GM19372 (cell line): ENCODE results near the gene PIP4K2C.
"Not testable (repeated sequence)": the region's sequence is repeated elsewhere in the genome, so short reads cannot be mapped to it uniquely, and the experiment has no call there.

Source experiments
- ATAC-seq: cut with Tn5 transposase; IDR thresholded peaks from one replicate; pipeline ENCODE4 v1.9.1; 2021; ENCODE audit warnings: mild to moderate bottlenecking, low read depth, moderate library complexity; ENCODE audit not compliant: unreplicated experiment

PIP4K2C gene

DNA sequence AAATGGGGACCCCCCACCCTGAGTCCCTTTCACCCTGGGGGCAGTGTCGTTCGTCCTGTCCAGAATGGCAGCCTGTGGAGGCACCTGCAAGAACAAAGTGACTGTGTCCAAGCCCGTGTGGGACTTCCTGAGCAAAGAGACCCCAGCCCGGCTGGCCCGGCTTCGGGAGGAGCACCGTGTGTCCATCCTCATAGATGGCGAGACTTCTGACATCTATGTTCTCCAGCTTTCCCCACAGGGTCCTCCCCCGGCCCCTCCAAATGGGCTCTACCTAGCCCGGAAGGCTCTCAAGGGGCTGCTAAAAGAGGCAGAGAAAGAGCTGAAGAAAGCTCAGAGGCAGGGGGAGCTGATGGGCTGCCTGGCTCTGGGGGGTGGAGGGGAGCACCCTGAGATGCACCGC lies 15.8 kb downstream of the PIP4K2C start:
- no peak for ATAC-seq

DNA sequence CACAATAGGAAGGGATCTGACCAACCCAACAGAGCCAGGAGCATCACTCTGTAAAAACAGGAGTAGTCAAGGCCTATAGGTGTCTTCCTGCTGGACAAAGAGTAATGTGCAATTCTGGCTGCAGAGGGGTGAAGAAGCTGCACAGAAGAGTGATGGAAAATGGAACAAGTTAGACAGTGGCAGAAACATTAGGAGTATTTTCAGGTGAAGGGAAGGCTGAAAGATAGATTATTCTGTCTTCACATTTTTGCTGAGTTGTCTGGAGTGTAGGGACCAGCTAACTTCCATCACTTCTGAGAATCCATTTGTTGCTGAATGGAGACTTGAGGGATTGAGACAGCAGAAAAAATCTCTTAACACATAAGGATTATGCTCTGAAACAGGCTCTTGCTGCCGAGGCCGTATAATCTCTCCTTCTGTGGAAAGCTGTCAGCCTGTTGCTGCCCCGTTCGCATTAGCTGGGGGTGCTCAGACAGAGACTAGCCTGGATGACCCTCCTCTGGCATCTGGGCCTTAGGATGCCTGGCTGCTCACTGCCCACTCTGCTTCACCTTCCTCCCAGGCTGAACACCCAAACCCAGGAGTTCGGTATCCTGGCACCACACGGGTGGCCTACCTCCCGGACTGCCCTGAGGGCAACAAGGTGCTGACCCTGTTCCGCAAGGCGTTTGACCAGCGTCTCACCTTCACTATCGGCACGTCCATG lies 17.1 kb downstream of the PIP4K2C start:
- no peak for ATAC-seq

DNA sequence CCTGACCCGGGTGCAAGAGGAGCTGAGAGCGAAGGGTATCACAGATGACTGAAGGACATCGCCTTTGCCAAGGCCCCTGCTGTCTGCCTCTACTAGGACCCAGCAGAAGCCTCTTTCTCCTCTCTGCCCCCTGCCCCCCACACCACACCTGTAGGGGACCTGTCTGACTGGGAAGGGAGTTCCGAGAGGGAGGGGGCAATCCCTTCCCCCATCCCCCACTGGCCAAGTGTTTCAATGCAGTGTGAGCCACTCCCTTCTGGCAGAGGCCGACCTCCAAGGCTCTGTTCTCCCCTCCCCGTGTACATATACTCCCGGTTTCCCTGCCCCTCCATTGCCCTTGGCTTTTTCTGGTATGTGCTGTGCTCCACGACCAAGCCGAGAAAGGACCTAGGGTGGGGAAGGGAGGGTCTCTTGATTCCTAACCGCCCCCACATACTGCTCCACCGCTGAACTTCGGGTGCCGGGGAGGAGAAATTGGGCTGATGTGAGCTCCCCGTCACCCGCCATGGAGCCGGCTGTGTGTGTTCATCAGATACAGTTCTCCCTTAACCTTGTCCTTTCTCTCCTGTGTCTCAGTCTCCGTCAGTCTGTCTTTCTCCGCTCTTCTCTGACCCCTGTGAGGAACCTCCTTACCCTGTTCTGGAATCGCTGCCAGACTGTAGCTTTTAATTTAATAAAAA lies 18.2 kb downstream of the PIP4K2C start:
- no peak for ATAC-seq

DNA sequence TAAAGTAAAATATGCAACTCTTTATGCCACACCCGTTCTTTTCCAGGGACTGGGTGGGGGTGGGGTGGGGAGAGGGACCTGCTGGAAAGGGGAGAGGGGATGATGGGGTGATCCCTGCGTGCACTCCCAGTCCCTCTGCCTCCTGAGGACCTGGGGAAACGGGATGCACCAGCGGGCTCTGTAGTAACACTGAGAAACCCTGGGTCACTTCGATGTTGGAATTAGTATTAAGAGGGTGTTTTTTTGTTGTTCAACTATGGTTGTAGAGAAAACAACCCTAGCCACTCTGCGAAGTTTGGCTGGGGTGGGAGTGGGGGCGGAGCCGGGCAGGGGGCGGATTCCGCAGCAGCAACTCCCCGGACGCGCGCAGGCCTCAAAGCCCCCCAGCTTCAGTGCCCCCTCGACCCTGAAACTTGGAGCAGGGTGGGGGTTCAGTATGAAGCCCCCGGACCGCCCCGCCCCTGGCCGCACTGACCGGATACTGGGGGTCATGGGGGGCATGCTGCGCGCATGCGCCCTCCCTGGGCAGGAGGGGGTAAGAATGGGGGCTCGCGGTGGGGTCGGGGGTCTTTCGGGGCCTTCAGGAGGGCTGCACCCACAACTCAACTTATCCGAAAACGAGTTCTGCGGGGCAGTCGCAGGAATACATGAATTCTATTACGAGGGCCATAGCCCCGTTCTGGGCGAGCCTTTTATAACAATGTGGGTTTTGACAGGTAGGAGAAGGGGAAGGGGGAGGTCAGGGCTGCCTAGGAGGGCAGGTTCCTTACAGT lies 19.0 kb downstream of the PIP4K2C start:
- ATAC-seq, result no peak

DNA sequence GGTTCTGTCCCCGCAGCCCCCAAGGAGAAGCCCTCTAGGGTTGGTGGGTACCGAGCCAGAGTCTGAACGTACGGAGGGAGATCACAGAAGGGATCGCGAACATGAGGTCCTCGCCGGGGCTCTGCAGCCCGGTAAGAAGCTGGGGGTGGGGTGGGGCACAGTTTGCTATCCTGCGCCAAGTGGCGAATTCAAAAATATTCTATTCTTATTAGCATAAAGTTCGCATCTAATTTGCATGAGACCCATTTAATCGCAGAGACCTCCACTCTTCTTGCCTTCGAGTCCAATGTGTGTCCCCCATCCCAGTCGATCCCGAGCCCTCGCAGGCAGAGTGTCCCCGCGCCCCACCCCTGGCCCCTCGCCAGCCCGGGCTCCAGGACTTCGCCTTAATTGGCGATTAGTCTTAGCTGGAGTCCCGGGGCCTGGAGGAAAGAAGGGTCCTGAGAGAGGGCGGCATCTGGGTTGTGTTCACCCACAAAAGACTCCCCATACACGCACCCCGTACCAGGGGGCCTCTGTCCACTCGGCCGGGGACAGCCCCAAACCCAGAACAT lies 19.6 kb downstream of the PIP4K2C start:
- no peak for ATAC-seq

DNA sequence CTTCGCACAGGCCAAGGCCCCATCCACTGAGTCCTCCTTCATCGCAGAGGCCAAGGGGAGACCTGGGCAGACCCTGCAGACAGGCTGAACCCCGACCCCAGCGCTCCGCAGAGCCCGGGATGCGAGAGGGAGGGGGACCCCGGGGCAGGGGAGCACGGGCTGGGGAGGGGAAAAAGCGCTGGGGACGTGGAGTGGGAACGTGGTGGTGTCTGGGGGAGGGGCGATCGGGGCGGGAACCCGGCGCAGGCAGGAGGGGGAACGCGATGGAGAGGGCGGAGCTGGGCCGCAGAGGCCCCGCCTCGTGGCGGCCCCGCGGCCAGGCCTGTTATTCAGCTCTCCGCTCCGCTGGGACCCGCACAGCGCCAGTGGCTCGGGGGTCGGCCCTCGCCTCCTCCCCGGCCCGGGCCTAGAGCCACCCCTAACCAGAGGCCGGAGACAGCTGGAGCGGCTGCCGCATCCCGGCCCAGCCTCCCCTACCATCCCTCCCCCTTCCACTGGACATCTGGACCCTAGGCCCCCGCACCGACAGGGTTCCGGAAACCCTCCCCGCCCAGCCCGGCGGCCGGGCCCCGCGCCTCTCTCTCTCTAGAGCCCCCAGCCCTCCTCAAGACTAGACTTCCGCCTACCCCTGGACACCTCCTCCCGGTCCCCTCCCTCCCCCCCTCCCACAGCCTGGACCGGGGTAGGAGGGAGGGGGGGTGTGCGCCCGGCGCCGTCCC lies 20.3 kb downstream of the PIP4K2C start, which contains the start of gene ARHGEF25:
Gene ARHGEF25, plus strand, starts transcription at position 328 of the 719 bp plus-strand sequence. CDS start 460 bp downstream, outside the sequence.
- no peak for ATAC-seq

DNA sequence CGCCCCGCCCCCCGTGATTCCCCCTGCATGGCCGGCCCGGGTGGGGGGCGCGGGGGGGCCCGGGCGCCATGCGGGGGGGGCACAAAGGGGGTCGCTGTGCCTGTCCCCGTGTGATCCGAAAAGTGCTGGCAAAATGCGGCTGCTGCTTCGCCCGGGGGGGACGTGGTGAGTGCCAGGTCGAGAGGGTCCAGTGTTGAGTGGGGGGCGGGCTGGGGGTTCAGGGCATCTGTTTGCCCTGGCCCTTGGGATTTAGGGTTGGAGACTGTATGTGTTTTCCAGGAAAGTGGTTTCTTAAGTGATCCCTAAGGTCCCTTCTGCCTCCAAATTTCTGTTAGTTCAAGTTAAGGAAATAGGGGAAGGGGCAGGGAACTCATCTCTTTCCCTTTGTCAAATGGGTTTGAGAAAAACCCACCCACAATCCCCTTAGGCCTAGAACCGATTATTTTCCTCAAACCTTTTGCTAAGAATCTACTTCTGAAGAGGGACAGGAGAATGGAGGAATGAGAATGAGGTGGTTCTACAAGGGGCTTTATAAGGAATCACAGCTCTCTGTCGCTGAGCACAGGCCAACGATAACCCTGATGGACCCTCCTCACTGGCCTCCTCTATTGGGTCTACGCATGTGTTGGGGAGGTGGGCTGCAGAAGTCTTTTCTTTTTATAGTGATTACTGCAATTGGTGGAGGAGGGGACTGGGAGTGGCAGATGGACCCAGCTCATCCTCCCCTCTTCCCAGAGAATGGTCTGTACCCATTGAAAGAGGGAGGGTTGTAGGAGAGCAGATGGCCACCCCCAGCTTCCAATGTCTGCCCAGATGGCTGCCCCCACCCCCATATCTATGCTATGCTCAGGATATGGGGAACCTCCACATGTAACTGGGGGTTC lies 21.1 kb downstream of the PIP4K2C start:
- no peak for ATAC-seq

DNA sequence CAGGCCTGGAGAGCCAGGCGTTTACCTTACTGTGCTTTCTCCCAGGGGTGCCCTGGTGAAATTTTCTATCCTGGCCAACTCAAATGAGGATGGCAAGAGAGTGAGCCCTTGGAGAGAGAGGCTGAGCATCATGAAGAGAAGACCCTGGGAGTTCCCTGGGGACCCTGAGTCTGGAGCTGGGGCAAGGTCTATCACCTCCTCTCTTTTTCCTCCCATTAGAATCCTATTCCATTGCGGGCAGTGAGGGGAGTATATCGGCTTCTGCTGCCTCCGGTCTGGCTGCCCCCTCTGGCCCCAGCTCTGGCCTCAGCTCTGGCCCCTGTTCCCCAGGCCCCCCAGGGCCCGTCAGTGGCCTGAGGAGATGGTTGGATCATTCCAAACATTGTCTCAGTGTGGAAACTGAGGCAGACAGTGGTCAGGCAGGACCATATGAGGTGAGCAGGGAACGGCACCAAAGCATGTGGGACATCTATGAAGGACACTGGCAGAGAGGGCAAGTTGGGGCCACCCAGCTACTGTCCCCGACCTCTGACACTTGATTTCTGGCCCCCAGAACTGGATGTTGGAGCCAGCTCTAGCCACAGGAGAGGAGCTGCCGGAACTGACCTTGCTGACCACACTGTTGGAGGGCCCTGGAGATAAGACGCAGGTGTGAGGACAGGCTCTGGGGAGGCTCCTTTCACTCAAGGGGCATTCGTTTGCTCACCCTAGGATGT lies 21.9 kb downstream of the PIP4K2C start:
- ATAC-seq, result no peak

DNA sequence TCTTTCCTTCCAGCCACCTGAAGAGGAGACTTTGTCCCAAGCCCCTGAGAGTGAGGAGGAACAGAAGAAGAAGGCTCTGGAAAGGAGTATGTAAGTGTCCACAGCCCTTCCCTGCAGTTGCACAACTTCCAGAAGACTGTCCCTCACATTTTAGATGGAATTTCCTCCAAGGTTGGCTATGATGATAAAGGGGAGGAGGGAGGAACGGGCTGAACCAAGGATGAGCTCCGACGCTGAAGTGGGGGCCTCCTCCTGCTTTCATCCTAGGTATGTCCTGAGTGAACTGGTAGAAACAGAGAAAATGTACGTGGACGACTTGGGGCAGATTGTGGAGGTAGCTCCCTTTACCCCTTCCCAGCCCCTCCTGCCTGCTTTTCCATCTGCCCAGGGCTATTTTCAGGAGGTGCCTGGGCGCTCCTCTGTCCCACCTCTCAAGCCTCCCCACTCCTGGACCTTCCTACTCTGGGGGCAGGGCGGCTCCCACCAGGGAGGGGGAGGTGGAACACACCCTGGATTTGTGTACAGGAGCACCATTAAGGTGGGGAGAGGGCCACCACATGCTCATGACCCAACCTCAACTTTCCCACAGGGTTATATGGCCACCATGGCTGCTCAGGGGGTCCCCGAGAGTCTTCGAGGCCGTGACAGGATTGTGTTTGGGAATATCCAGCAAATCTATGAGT lies 22.6 kb downstream of the PIP4K2C start:
- no peak for ATAC-seq

DNA sequence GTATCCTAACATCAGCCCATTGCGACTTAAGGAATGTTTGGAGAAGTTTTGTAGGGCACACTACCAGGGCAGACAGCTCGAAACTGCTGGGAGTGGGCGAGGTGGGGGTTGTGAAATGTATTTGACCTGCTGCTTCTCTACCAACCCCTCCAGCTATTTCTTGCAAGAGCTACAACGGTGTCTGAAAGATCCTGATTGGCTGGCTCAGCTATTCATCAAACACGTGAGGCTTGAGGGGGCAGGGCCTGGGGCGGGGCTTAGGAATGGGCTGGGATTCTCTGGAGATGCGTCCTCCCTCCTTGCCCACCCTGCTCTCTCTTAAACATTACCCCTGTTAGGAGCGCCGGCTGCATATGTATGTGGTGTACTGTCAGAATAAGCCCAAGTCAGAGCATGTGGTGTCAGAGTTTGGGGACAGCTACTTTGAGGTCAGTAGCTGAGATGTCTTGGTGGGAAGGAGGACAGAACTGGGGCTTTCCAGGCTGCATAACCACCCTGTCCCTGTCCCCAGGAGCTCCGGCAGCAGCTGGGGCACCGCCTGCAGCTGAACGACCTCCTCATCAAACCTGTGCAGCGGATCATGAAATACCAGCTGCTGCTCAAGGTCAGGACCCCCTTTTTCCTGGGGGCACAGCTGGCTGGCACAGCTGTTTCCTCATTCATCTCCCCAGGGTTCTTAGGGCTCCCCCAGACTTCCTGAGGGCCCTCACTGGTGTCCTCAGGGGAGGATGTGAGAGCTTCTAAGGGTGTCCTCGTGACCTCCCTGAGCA lies 23.4 kb downstream of the PIP4K2C start:
- peak; percentile 52 for ATAC-seq

DNA sequence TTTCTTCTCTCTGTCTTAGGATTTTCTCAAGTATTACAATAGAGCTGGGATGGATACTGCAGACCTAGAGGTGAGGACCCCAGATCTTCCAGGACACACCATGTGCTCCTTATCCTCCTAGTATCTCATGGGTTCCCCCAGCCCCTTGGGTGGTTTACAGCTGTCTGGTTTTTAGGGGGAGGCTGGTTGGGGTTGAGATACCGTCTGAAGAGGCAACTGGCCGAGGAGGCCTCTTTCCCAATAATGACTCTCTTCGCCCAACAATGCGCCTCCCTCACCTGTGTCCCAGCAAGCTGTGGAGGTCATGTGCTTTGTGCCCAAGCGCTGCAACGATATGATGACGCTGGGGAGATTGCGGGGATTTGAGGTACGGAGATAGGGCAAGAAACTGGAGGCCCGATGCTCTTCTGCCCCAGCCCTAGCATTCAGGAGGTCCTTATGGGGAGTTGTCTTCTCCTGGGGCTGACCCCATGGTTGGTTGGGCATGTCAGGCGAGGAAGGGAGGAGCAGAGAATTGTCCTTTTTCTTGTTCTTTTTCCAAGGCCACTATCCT lies 24.0 kb downstream of the PIP4K2C start:
- ATAC-seq, result no peak

DNA sequence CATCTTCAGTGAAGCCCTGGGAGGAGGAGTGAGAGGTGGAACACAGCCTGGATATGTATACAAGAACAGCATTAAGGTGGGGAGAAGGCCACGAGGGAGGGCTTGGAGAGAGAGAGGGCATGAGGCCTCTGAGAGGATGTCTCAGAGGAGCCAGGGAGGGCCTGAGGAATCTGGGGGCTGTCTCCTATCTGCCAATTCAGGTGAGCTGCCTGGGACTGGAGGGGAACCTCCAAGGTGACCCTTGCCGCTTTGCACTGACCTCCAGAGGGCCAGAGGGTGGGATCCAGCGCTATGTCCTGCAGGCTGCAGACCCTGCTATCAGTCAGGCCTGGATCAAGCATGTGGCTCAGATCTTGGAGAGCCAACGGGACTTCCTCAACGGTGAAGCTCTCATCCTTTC lies 24.6 kb downstream of the PIP4K2C start:
- no peak for ATAC-seq

DNA sequence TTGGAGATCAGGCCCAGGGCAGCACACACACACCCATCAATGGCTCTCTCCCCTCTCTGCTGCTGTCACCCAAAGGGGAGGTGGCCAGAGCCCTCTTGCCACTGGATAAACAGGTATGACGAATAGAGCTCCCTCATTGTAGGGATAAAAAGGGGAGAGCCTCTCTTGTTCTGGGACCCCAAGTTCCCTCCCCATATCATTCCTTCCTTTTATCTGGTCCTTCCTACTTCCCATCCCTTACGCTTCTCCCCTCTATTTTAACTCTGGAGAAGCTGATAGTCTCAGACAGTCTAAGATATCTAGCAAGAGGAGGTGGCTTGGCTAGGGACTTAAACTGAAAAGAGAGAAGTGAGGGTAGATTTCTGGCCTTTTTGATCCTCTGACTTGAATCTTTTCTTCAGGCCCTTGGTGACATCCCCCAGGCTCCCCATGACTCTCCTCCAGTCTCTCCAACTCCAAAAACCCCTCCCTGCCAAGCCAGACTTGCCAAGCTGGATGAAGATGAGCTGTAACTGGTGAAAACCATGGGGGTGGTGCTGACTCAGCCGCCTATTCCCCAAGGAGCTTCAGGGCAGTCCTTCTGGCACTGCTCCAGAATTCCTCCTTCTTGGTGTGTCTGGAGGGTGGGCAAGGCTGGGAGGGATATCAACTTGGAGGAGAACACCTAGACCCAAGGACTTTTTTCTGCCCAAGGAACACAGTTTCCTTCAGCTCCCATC lies 25.6 kb downstream of the PIP4K2C start:
- no peak for ATAC-seq

DNA sequence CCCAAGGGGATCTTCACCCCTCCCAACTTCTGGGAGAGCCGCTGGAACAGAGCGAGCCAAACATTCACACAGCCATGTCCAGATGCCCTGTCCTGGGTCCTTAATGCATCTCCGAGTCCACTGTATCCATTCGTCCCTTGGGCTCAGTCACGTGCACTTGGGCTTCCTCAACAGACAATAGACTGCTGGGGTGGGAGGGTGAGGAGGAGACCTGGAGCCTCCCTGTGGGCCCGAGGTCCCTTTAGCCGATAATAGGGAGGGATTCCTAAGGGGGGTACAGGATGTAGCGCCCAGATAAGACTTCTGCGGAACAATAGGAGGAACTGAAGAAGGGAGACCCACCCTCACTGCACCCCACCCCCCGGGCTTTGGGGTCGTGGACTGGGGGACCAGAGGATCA lies 26.9 kb downstream of the PIP4K2C start:
- no peak for ATAC-seq

DNA sequence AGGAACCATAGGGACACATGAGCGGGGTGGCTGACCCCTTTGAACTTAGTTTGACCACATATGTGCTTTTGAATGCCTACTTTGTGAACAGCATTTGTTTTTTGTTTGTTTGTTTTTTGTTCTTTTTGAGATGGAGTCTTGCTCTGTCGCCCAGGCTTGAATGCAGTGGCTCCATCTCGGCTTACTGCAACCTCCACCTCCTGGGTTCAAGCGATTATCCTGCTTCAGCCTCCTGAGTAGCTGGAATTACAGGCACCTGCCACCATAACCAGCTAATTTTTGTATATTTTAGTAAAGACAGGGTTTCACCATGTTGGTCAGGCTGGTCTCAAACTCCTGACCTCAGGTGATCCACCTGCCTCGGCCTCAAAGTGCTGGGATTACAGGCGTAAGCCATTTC lies 27.4 kb downstream of the PIP4K2C start:
- ATAC-seq, result not testable (repeated sequence)

DNA sequence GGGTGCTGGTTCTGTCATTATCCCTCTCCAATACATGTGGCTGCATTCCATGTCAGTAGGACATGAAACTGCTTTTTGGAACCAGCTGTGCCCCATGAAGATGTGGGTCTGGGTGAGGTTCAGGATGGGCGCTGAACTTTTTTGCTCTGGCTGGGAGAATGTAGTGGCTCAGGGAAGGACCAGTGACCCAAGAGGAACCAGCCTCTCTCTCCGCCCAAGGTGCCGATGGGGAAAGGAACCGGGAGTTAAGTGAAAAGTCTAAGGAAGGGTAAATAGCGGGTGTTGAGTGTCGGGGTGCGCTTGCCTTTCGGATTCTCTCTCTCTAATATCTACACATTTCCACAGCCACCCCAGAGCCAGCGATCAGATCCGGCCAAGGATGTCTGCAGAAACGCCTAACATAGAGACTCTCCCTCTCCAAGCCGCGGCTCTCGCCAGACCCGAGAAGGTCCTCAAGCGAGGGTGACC lies 28.0 kb downstream of the PIP4K2C start:
- no peak for ATAC-seq
